Heart left ventricle (tissue), 13 donors: ENCODE measurements around the gene FADS2.

Source experiments
- POLR2A ChIP-seq, 2 donors: fragments of 450-650 bp; IDR thresholded peaks; one replicate each; pipeline ENCODE4 v1.6.1; 2017; ENCODE audit warnings: antibody characterized with exemption in 2 of 2, mild to moderate bottlenecking in 2 of 2, moderate library complexity in 2 of 2
- TF ChIP-seq, protein P1 (sequence below), 12 donors: fragments of 200-600 bp; sonication (generic) in 4 of 12; IDR thresholded peaks; one replicate each; pipeline versions ENCODE4 v1.5.0 to v1.8.0; 2018 to 2022; ENCODE audit warnings: antibody characterized with exemption in 12 of 12, mild to moderate bottlenecking in 5 of 12
- donor health status: ischemic (EF 13 %, LVEDD 7.1; RV severe dilation, severe dysfunction).
- donor health status: DM: no; HTN: yes; CAD: no.
- donor health status: DM: no; HTN: no; CAD: no.
- donor health status: ischemic (EF 25% LVEDD 6.9; RV normal size, moderate dysfunction).
- donor health status: ischemic (EF 25% LVEDD 5.7; RV mildly dilated, moderate dysfunction).
- donor health status: ischemic (EF 35%, LVEDD 5.7; RV mildly dilated, moderate dysfunction).
- donor health status: nonischemic (EF 11% LVEDD 7.7; RV severe dilation, severe dysfunction).
- donor health status: DM: yes; HTN: yes; CAD: no.
- donor health status: PGD.
- donor health status: ischemic (EF 29% LVEDD 5.4; RV normal size, mild dysfunction).
- donor health status: nonischemic (EF 23%, LVEDD 6.1; RV moderate dilation, normal function).

DNA sequence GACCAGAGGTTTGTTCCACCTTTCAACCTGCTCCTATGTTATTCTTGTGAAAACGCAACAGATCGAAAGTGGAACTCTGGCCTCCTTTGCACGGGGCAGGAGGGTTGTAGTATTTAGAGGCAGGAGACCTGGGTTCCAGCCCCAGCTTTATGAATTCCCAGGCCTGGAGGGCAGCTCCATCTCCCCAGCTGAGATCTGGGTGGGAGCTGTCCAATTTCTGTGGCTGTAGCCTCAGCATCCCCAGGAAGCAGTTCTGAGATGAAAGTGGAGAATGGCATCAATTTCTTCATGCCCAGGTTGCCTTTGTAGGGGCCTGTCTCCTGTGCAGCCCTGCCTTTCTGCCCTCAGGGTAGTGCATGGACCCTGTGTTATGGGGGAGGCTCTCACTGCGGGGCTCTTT is 4.1 kb downstream of the FADS2 start:
- TF ChIP-seq, protein P1, sequence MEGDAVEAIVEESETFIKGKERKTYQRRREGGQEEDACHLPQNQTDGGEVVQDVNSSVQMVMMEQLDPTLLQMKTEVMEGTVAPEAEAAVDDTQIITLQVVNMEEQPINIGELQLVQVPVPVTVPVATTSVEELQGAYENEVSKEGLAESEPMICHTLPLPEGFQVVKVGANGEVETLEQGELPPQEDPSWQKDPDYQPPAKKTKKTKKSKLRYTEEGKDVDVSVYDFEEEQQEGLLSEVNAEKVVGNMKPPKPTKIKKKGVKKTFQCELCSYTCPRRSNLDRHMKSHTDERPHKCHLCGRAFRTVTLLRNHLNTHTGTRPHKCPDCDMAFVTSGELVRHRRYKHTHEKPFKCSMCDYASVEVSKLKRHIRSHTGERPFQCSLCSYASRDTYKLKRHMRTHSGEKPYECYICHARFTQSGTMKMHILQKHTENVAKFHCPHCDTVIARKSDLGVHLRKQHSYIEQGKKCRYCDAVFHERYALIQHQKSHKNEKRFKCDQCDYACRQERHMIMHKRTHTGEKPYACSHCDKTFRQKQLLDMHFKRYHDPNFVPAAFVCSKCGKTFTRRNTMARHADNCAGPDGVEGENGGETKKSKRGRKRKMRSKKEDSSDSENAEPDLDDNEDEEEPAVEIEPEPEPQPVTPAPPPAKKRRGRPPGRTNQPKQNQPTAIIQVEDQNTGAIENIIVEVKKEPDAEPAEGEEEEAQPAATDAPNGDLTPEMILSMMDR (IDR thresholded peaks at IDR 0.05): no peak
- no peak for TF ChIP-seq POLR2A (IDR thresholded peaks at IDR 0.05)
